Measurements from ENCODE around the gene SELPLG. TPM values are rescaled to one million over a fixed set of nuclear protein-coding genes. Genes with fewer than 3 reads are reported as not detected.
A peak's percentile ranks its signal among the peaks of the same experiment; 100 is the strongest.

SELPLG gene
- total and polyA plus RNA-seq, 2 experiments from 2014 or later, result 0.37 to 1.5 TPM

DNA sequence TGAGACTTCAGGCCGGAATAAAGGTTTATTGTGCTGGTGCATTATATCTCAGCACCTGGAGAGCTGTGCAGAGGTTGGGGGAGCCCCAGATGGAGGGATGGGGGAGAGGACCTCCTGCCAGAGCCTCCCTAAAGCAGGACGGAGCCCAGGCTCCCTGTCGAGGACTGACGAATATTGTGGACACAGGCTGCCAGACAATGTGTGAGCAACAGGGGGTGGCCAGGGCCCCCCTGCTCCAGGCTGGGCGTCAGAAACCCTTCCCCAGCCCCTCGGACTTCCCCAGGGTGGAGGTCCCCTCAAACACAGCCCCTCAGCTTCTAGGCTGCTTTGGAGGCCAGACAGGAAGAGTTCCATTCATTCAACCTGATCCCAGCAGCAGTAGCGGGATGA is 43.9 kb downstream of the SELPLG start:
- no peak for TF ChIP-seq EZH2 (IDR thresholded peaks at IDR 0.05; ENCODE audit: borderline replicate concordance)
- TF ChIP-seq, protein P1, sequence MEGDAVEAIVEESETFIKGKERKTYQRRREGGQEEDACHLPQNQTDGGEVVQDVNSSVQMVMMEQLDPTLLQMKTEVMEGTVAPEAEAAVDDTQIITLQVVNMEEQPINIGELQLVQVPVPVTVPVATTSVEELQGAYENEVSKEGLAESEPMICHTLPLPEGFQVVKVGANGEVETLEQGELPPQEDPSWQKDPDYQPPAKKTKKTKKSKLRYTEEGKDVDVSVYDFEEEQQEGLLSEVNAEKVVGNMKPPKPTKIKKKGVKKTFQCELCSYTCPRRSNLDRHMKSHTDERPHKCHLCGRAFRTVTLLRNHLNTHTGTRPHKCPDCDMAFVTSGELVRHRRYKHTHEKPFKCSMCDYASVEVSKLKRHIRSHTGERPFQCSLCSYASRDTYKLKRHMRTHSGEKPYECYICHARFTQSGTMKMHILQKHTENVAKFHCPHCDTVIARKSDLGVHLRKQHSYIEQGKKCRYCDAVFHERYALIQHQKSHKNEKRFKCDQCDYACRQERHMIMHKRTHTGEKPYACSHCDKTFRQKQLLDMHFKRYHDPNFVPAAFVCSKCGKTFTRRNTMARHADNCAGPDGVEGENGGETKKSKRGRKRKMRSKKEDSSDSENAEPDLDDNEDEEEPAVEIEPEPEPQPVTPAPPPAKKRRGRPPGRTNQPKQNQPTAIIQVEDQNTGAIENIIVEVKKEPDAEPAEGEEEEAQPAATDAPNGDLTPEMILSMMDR (IDR thresholded peaks at IDR 0.05; ENCODE audit: poor library complexity), result no peak
- TF ChIP-seq EZH2phosphoT487 (IDR thresholded peaks at IDR 0.05; ENCODE audit: low read depth, severe bottlenecking, unreplicated experiment), result no peak
- H3K36me3 ChIP-seq (replicated peaks; ENCODE audit: insufficient read depth, low read depth), result no peaks in the 10 kb centered on the region
- peak overlapping the region; percentile 81 for H3K27ac ChIP-seq
- no peak for DNase-seq (ENCODE audit: low spot score)
- H3K79me2 ChIP-seq, result no peaks in the 10 kb centered on the region
- H3K9me2 ChIP-seq (replicated peaks; ENCODE audit: insufficient read depth), result no peaks in the 10 kb centered on the region
- no peaks in the 10 kb centered on the region for H3K27me3 ChIP-seq
- peak overlapping the region; percentile 68 for H3K4me2 ChIP-seq
- H3K4me1 ChIP-seq (ENCODE audit: insufficient read depth), result peaks cover 21% of the 10 kb centered on the region
- H3K9me3 ChIP-seq (ENCODE audit: low read depth), result no peaks in the 10 kb centered on the region
- H3K4me3 ChIP-seq, result no peak overlapping the region
- no peak overlapping the region for H2AFZ ChIP-seq
- H4K20me1 ChIP-seq (ENCODE audit: insufficient read depth, poor library complexity, severe bottlenecking), result no peaks in the 10 kb centered on the region
- 56% methylated on average over 7 of the region's 7 CpGs for WGBS (ENCODE audit: low lambda C conversion rate, missing lambda C conversion rate)

DNA sequence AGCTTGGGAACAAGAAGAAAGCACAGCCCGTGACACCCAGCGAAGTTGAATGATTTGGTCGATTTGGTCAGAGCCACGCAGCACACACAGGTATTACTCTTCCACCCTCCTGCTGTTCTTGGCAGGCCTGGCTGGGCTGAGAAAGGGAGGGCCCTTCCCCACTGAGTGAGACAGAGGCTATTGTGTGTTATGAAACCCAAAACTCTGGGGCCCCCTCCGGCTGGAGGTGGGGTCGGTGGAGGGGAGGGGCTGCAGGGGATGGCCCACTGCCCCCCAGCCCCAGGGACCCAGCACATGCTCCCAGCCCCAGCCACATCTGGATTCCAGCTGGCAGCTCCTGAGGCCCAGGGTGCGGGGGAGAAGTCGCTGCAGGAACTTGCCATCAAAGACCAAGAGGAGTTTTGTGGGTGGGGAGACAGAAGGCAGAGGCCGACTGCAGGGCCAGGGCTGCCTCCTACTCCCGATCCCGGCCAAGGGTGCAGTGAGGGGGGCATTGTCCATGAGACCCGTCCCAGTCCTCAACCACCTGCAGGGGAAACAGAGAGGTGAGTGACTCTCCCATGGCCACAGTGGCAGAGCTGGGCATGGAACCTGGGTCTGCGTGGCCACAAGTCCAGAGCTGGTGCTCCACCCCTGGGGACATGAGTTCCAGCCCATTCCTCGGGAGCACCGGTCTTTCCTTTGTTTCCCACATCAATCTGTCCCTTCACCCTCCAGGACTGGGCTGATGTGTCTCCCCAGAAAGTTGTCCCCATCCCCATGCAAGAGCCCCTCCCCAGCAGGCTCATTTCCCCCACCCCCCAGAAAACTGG is 44.5 kb downstream of the SELPLG start:
- WGBS (ENCODE audit: low lambda C conversion rate, missing lambda C conversion rate), result 31% methylated on average over 9 of the region's 15 CpGs

DNA sequence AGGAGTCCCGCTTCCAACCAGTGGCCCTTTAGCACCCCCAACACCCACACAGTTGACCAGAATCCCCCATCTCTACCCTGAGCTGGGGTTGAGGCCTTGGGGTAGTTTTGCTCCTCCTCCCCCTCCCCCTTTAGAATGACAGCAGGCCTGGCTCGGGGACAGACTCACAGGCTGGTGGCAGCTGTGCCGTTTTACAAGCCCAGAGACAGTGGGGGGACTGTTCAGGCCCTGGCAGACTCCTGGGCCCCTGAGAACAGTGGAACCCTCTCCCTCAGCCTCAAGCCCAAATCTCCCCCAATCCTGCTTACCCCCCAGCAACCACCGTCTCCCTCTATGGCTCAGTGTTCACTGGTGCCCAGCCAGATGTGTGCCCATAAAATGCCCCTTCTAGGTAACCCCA is 45.9 kb downstream of the SELPLG start:
- TF ChIP-seq EZH2phosphoT487 (IDR thresholded peaks at IDR 0.05; ENCODE audit: low read depth, severe bottlenecking, unreplicated experiment) (no peak), EZH2 (IDR thresholded peaks at IDR 0.05; ENCODE audit: borderline replicate concordance) (no peak)
- TF ChIP-seq, protein P1 (IDR thresholded peaks at IDR 0.05; ENCODE audit: poor library complexity), result no peak
- DNase-seq (ENCODE audit: low spot score), result no peak
- WGBS (ENCODE audit: low lambda C conversion rate, missing lambda C conversion rate), result 68% methylated on average over 4 of the region's 4 CpGs

More for the DNA sequence above, 44.5 kb downstream of the SELPLG start:
- H4K20me1 ChIP-seq (ENCODE audit: insufficient read depth, poor library complexity, severe bottlenecking), result no peaks in the 10 kb centered on the region
- no peak overlapping the region for H3K4me3 ChIP-seq
- no peaks in the 10 kb centered on the region for H3K9me2 ChIP-seq (replicated peaks; ENCODE audit: insufficient read depth)
- no peaks in the 10 kb centered on the region for H3K36me3 ChIP-seq (replicated peaks; ENCODE audit: insufficient read depth, low read depth)
- peak; percentile 66 for DNase-seq (ENCODE audit: low spot score)
- peak overlapping the region; percentile 81 for H3K27ac ChIP-seq
- no peaks in the 10 kb centered on the region for H3K79me2 ChIP-seq
- peaks cover 24% of the 10 kb centered on the region for H3K4me1 ChIP-seq (ENCODE audit: insufficient read depth)
- peak overlapping the region; percentile 68 for H3K4me2 ChIP-seq
- no peaks in the 10 kb centered on the region for H3K9me3 ChIP-seq (ENCODE audit: low read depth)
- no peak overlapping the region for H2AFZ ChIP-seq
- no peaks in the 10 kb centered on the region for H3K27me3 ChIP-seq
- TF ChIP-seq EZH2 (IDR thresholded peaks at IDR 0.05; ENCODE audit: borderline replicate concordance) (no peak), EZH2phosphoT487 (IDR thresholded peaks at IDR 0.05; ENCODE audit: low read depth, severe bottlenecking, unreplicated experiment) (no peak)
- TF ChIP-seq, protein P1 (IDR thresholded peaks at IDR 0.05; ENCODE audit: poor library complexity), result no peak

More for the DNA sequence above, 45.9 kb downstream of the SELPLG start:
- no peaks in the 10 kb centered on the region for H3K27me3 ChIP-seq
- no peaks in the 10 kb centered on the region for H3K79me2 ChIP-seq
- H3K27ac ChIP-seq, result no peak overlapping the region
- H3K9me2 ChIP-seq (replicated peaks; ENCODE audit: insufficient read depth), result no peaks in the 10 kb centered on the region
- no peak overlapping the region for H2AFZ ChIP-seq
- H3K36me3 ChIP-seq (replicated peaks; ENCODE audit: insufficient read depth, low read depth), result no peaks in the 10 kb centered on the region
- no peaks in the 10 kb centered on the region for H3K9me3 ChIP-seq (ENCODE audit: low read depth)
- no peak overlapping the region for H3K4me3 ChIP-seq
- H4K20me1 ChIP-seq (ENCODE audit: insufficient read depth, poor library complexity, severe bottlenecking), result no peaks in the 10 kb centered on the region
- no peak overlapping the region for H3K4me2 ChIP-seq
- H3K4me1 ChIP-seq (ENCODE audit: insufficient read depth), result peaks cover 37% of the 10 kb centered on the region

All from hepatocyte (in vitro differentiated cells).